NCI-H69 (cell line): ENCODE results near the gene NHS.
"Not testable (repeated sequence)": the region's sequence is repeated elsewhere in the genome, so short reads cannot be mapped to it uniquely, and the experiment has no call there.

ENCODE experiments used
- DNase-seq: peaks from one replicate; lab custom pipeline; 2025; lab: John Stamatoyannopoulos, UW

Gene NHS

GRCh38 chrX:17549107-17549651 is 174.2 kb downstream of the NHS start:
- no peak for DNase-seq

GRCh38 chrX:17550011-17550410 is 175.0 kb downstream of the NHS start:
- no peak for DNase-seq

- no peak for DNase-seq
Observed at GRCh38 chrX:17552044-17552650, 177.1 kb downstream of the NHS start.

- DNase-seq: peak; percentile 8
Observed at GRCh38 chrX:17553469-17553868, 178.5 kb downstream of the NHS start.

- no peak for DNase-seq
Observed at GRCh38 chrX:17553961-17554482, 179.0 kb downstream of the NHS start.

- DNase-seq: no peak
Observed at GRCh38 chrX:17554914-17555313, 179.9 kb downstream of the NHS start.

- DNase-seq: no peak
Observed at GRCh38 chrX:17555846-17556245, 180.8 kb downstream of the NHS start.

- no peak for DNase-seq
Observed at GRCh38 chrX:17559728-17560379, 184.9 kb downstream of the NHS start.

- no peak for DNase-seq
Observed at GRCh38 chrX:17560385-17560784, 185.4 kb downstream of the NHS start.

GRCh38 chrX:17563076-17563475 is 188.1 kb downstream of the NHS start:
- DNase-seq: no peak

- no peak for DNase-seq
Observed at GRCh38 chrX:17563515-17563914, 188.5 kb downstream of the NHS start.

GRCh38 chrX:17564689-17565409 is 189.8 kb downstream of the NHS start:
- no peak for DNase-seq

GRCh38 chrX:17566740-17567139 is 191.7 kb downstream of the NHS start:
- DNase-seq: no peak

- no peak for DNase-seq
Observed at GRCh38 chrX:17567187-17567586, 192.2 kb downstream of the NHS start.

- DNase-seq: no peak
Observed at GRCh38 chrX:17567821-17568220, 192.8 kb downstream of the NHS start.

GRCh38 chrX:17568804-17569203 is 193.8 kb downstream of the NHS start:
- not testable (repeated sequence) for DNase-seq

GRCh38 chrX:17579026-17579425 is 204.0 kb downstream of the NHS start:
- DNase-seq: no peak

GRCh38 chrX:17580539-17581152 is 205.6 kb downstream of the NHS start:
- DNase-seq: peak; percentile 5

- no peak for DNase-seq
Observed at GRCh38 chrX:17581641-17582040, 206.6 kb downstream of the NHS start.

GRCh38 chrX:17584248-17584681 is 209.3 kb downstream of the NHS start:
- DNase-seq: peak; percentile 39

- no peak for DNase-seq
Observed at GRCh38 chrX:17585006-17585405, 210.0 kb downstream of the NHS start.

- DNase-seq: no peak
Observed at GRCh38 chrX:17587366-17587765, 212.4 kb downstream of the NHS start.
